Glomerular endothelial cell (primary cell): Measurements from ENCODE around the gene ABCC1. TPM values are rescaled to one million over a fixed set of nuclear protein-coding genes. Genes with fewer than 3 reads are reported as not detected.
"Not testable (repeated sequence)": the region's sequence is repeated elsewhere in the genome, so short reads cannot be mapped to it uniquely, and the experiment has no call there.

ENCODE experiments used
- DNase-seq: peaks from one replicate; pipeline ENCODE4 v3.0.0-alpha.2; 2011; ENCODE audit warnings: low read depth, low spot score; ENCODE audit errors: extremely low read depth
- total RNA-seq: library from RNA; depleted of rRNA; stranded (reverse); fragments of >200 nt; gene quantifications from 2 replicates; pipeline ENCODE4 v1.2.3, GENCODE V29; 2015

The ABCC1 gene
- total RNA-seq, 1 donor from 2014 or later: 77.9 TPM

DNA sequence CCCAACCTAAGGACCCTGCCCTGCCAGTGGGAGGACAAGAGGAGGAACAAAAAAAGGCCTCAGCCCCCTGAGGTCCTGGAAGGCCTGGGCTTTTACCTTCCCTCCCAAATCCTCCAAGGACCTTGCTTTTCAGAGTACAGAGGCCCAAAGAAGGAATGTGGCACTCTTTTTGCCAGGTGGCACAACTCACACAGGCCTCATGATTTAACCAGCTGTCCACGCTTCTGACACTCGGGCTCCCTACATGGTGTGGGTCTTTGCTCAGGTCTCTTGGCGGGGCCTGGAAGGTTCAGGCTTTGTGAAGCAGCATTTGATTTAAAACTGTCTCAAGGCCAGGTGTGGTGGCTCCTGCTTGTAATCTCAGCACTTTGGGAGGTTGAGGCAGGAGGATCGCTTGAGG, 153.3 kb downstream of the ABCC1 start:
- no peak for DNase-seq

- not testable (repeated sequence) for DNase-seq
Observed at GRCh38 chr16:16104132-16104803, 154.9 kb downstream of the ABCC1 start.

GRCh38 chr16:16104804-16105141, 155.4 kb downstream of the ABCC1 start:
- DNase-seq: not testable (repeated sequence)

GRCh38 chr16:16105646-16106045, 156.2 kb downstream of the ABCC1 start:
- DNase-seq: no peak

GRCh38 chr16:16106466-16106865, 157.1 kb downstream of the ABCC1 start:
- no peak for DNase-seq

- no peak for DNase-seq
Observed at GRCh38 chr16:16107839-16108238, 158.4 kb downstream of the ABCC1 start.

DNA sequence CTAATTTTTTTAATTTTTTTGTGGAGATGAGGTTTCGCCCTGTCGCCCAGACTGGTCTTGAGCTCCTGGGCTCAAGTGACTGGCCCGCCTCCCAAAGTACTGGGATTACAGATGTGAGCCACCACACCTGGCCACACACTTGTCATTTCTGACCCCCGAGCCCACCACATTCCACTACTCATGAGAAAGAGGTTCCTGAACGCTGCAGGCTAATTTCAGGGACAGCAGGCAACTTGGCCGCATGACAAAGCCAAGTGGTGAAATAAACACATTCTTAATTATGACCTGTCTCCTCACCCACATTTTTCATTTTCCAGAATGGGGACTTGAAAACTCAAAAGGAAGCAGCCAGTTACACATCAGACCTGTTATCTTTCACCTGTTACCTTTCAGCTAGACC, 159.3 kb downstream of the ABCC1 start:
- no peak for DNase-seq

DNA sequence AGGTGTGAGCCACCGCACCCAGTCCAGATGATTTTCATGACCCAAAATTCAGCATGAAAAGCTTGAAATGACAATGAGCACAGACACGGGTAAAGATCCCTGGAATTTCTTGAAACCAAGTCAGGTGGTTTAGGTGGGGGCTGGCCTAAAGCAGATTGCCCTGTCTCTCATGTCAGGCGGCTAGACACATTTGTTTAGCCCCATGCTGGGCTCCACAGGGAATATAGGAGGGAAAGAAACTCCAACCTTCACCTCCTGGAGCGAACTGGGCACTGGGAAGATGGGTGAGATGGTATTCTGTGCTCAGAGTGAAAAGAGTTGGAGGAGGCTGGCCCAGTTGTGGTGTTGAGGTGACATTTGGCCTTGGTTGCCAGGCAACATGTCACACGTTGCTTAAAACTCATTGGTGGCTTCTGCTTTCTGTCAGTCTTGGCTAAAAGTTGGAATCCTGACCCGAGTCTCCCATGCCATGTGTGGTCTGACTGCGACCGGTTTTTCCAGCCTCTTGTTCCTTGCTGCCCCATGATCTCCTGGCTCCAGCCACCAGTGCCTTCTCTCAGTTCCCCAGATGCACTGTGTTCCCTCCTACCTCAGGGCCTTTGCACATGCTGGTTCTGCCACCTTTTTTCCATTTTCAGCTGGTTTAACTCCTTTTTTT, 160.2 kb downstream of the ABCC1 start:
- no peak for DNase-seq

GRCh38 chr16:16110111-16110490, 160.7 kb downstream of the ABCC1 start:
- DNase-seq: no peak

DNA sequence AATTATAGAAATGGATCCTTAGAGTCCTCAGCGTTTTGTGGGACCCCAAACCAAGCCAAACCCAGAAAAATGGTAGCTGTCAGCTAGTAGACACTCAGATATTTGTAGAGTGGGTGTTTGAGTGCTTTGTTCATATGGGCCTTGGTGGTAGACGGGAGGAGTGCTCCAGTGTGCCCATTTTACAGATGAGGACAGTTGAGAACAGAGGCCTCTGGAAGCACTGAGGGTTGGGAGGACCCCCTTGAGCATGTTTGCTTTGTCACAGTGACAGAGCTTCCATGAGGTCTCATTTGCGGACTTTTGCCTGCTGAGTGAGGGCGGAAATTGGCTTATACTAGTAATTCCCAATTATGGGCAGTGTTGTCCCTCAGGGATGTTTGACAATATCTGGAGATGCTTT, 162.2 kb downstream of the ABCC1 start:
- DNase-seq: no peak

- DNase-seq: no peak
Observed at GRCh38 chr16:16112450-16113053, 163.1 kb downstream of the ABCC1 start.

- DNase-seq: no peak
Observed at GRCh38 chr16:16113076-16113475, 163.7 kb downstream of the ABCC1 start.

- no peak for DNase-seq
Observed at GRCh38 chr16:16116841-16117240, 167.4 kb downstream of the ABCC1 start.

GRCh38 chr16:16118337-16118736, 168.9 kb downstream of the ABCC1 start:
- no peak for DNase-seq

DNA sequence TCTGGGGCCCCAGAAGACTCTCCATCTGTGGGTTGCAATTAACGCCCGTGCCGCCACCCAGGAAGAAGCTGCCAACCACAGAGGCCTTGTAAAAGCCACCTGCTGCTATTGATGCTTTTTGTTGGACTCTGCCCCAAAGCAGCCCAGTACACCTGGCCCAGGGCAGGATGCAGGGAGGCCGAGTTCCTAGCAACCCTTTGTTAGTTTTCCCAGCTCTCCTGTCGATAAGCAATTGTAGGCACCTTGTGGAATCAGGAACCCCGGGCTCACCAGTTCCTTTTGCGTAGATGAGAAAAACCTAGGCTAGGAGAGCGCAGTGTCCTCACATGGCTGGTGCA, 170.6 kb downstream of the ABCC1 start:
- DNase-seq: no peak

- DNase-seq: peak; percentile 92
Observed at GRCh38 chr16:16120382-16121184, 171.2 kb downstream of the ABCC1 start.

- DNase-seq: no peak
Observed at GRCh38 chr16:16121185-16121727, 171.8 kb downstream of the ABCC1 start.

- DNase-seq: no peak
Observed at GRCh38 chr16:16122264-16122663, 172.8 kb downstream of the ABCC1 start.

DNA sequence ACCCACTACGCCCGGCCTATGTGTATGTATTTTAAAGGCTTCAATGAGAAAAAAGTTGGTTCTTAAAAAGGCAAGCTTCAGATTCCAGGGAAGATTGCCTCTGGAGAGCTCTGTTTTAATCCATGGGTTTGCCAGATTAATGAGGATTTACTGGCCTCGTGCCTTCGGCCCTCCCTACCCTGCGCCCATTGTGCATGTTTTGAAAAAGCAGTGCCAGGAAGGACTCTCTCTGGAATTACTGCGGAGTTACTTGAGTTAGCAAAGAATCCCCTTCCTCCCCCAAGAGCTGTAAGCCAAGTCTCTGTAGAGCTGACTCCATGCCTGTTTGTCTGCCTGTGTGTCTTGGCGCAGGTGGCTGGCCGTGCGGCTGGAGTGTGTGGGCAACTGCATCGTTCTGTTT, 175.0 kb downstream of the ABCC1 start:
- DNase-seq: no peak

GRCh38 chr16:16124974-16125373, 175.6 kb downstream of the ABCC1 start:
- no peak for DNase-seq

GRCh38 chr16:16126896-16127295, 177.5 kb downstream of the ABCC1 start:
- no peak for DNase-seq
